ENCODE measurements around the gene FFAR1. TPM values are rescaled to one million over a fixed set of nuclear protein-coding genes. Genes with fewer than 3 reads are reported as not detected.

Gene FFAR1
- total RNA-seq, 4 donors from 2014 or later, result 0.21 TPM; not detected in 3

- H3K4me3 ChIP-seq, result no peak overlapping the region
Observed at GRCh38 chr19:35329323-35329722, 18.4 kb upstream of the FFAR1 start.

GRCh38 chr19:35330475-35330874 lies 17.2 kb upstream of the FFAR1 start:
- H3K27me3 ChIP-seq, result no peaks in the 10 kb centered on the region
- H3K36me3 ChIP-seq, result no peaks in the 10 kb centered on the region
- no peaks in the 10 kb centered on the region for H3K4me1 ChIP-seq
- intact Hi-C loops (cut with DNase I; ENCODE audit: low total_unique reads), result no loop called here
- no peaks in the 10 kb centered on the region for H3K9me3 ChIP-seq
- no peak overlapping the region for H3K4me3 ChIP-seq
- no peak for TF ChIP-seq POLR2A (IDR thresholded peaks at IDR 0.05)
- TF ChIP-seq CTCF (IDR thresholded peaks at IDR 0.05), result no peak
- no peak for DNase-seq
- no peak overlapping the region for H3K27ac ChIP-seq

More at GRCh38 chr19:35329323-35329722, 18.4 kb upstream of the FFAR1 start:
- no peaks in the 10 kb centered on the region for H3K27me3 ChIP-seq
- DNase-seq, result no peak
- no peak overlapping the region for H3K27ac ChIP-seq
- H3K4me1 ChIP-seq, result no peaks in the 10 kb centered on the region
- intact Hi-C loops (cut with DNase I; ENCODE audit: low total_unique reads), result no loop called here
- TF ChIP-seq POLR2A (IDR thresholded peaks at IDR 0.05) (no peak), CTCF (IDR thresholded peaks at IDR 0.05) (no peak)
- no peaks in the 10 kb centered on the region for H3K9me3 ChIP-seq
- H3K36me3 ChIP-seq, result no peaks in the 10 kb centered on the region

GRCh38 chr19:35331551-35332214 lies 16.0 kb upstream of the FFAR1 start:
- Histone ChIP-seq H3K36me3 (no peaks in the 10 kb centered on the region), H3K27me3 (no peaks in the 10 kb centered on the region), H3K9me3 (no peaks in the 10 kb centered on the region), H3K4me3 (no peak overlapping the region), H3K27ac (no peak overlapping the region), H3K4me1 (no peaks in the 10 kb centered on the region)
- DNase-seq, result no peak
- intact Hi-C loops (cut with DNase I; ENCODE audit: low total_unique reads), result no loop called here
- no peak for TF ChIP-seq POLR2A (IDR thresholded peaks at IDR 0.05)
- no peak for TF ChIP-seq CTCF (IDR thresholded peaks at IDR 0.05)

GRCh38 chr19:35332817-35333216 lies 14.9 kb upstream of the FFAR1 start:
- Histone ChIP-seq H3K27me3 (no peaks in the 10 kb centered on the region), H3K4me3 (no peak overlapping the region), H3K9me3 (no peaks in the 10 kb centered on the region), H3K4me1 (no peaks in the 10 kb centered on the region), H3K36me3 (no peaks in the 10 kb centered on the region), H3K27ac (no peak overlapping the region)
- intact Hi-C loops (cut with DNase I; ENCODE audit: low total_unique reads), result no loop called here
- TF ChIP-seq CTCF (IDR thresholded peaks at IDR 0.05), result no peak
- no peak for TF ChIP-seq POLR2A (IDR thresholded peaks at IDR 0.05)
- DNase-seq, result no peak

- no peak for TF ChIP-seq POLR2A (IDR thresholded peaks at IDR 0.05)
- TF ChIP-seq CTCF (IDR thresholded peaks at IDR 0.05), result no peak
- H3K27me3 ChIP-seq, result no peaks in the 10 kb centered on the region
Observed at GRCh38 chr19:35334144-35334753, 13.5 kb upstream of the FFAR1 start.

More at GRCh38 chr19:35334144-35334753, 13.5 kb upstream of the FFAR1 start:
- no peaks in the 10 kb centered on the region for H3K36me3 ChIP-seq
- no peaks in the 10 kb centered on the region for H3K9me3 ChIP-seq
- H3K27ac ChIP-seq, result no peak overlapping the region
- no peak for DNase-seq
- intact Hi-C loops (cut with DNase I; ENCODE audit: low total_unique reads), result no loop called here
- H3K4me3 ChIP-seq, result no peak overlapping the region
- H3K4me1 ChIP-seq, result no peaks in the 10 kb centered on the region

Data from uterus (tissue), 4 donors.